ENCODE measurements around the gene ELL3. TPM values are rescaled to one million over a fixed set of nuclear protein-coding genes. Genes with fewer than 3 reads are reported as not detected.
"Not testable (repeated sequence)": the region's sequence is repeated elsewhere in the genome, so short reads cannot be mapped to it uniquely, and the experiment has no call there.

The ELL3 gene
- total and polyA plus RNA-seq, 2 of the 8 experiments (the other 6 are each of a cell fraction or from before 2014, with no cell fraction given) = 9.2 to 13.7 TPM

DNA sequence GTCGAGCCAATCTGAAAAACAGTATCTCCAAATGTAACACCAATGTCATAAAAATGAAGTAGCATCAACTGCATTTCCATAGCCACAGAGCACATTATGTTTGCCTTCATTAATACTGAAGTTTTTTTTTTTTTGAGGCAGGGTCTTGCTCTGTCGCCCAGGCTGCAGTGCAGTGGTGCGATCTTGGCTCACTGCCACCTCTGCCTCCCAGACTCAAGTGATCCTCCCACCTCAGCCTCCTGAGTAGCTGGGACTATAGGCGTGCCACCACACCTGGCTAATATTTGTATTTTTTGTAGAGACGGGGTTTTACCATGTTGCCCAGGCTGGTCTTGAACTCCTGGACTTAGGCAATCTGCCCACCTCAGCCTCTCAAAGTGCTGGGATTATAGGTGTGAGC, 38.3 kb upstream of the ELL3 start:
- H4K5ac ChIP-seq (ENCODE audit: insufficient read length, low read depth, low read length); H3K4me2 ChIP-seq (ENCODE audit: insufficient read depth in 1 of 2, low read depth in 2 of 2, low read length in 2 of 2); H2BK120ac ChIP-seq (replicated peaks; ENCODE audit: low read depth, low read length); H3K4ac ChIP-seq (replicated peaks; ENCODE audit: insufficient read length, low read depth, low read length); FAIRE-seq; H2BK5ac ChIP-seq (ENCODE audit: low read depth, low read length); H2BK20ac ChIP-seq (ENCODE audit: low read length); H3K23me2 ChIP-seq (ENCODE audit: low read depth, low read length); H3K14ac ChIP-seq (ENCODE audit: insufficient read length); H2BK12ac ChIP-seq (ENCODE audit: low read depth, low read length); H3K18ac ChIP-seq (ENCODE audit: extremely low read depth, low read length); H2AFZ ChIP-seq (ENCODE audit: low read length); CTCF ChIA-PET (ENCODE audit: partially characterized antibody); H3K4me1 ChIP-seq (replicated peaks in 1 of 4; ENCODE audit: control insufficient read depth in 3 of 4, insufficient read depth in 4 of 4, low read length in 3 of 4); H3K27me3 ChIP-seq (replicated peaks in 1 of 4; ENCODE audit: control insufficient read depth in 3 of 4, extremely low read depth in 1 of 4, insufficient read depth in 3 of 4, low read length in 3 of 4); H3K9me3 ChIP-seq (ENCODE audit: insufficient read depth in 2 of 2, low read depth in 1 of 2, low read length in 1 of 2); H4K8ac ChIP-seq (ENCODE audit: extremely low read depth, insufficient read depth, low read length); H3K4me3 ChIP-seq (ENCODE audit: extremely low read depth in 1 of 4, insufficient read depth in 2 of 4, low read depth in 3 of 4, low read length in 4 of 4); H3K9ac ChIP-seq (replicated peaks in 1 of 4; ENCODE audit: extremely low read depth in 1 of 4, low read depth in 3 of 4, low read length in 3 of 4); H3K27ac ChIP-seq (ENCODE audit: low read depth, low read length); H2BK15ac ChIP-seq (ENCODE audit: low read length); H3K79me1 ChIP-seq (ENCODE audit: low read depth, low read length); H3K23ac ChIP-seq (ENCODE audit: insufficient read length); H2AK5ac ChIP-seq (ENCODE audit: low read depth, low read length); H3K56ac ChIP-seq (replicated peaks; ENCODE audit: insufficient read length, low read depth, low read length); H4K91ac ChIP-seq (replicated peaks; ENCODE audit: insufficient read length, low read length); DNase-seq (ENCODE audit: low read depth in 1 of 2, low spot score in 2 of 2); H4K20me1 ChIP-seq (replicated peaks in 1 of 2; ENCODE audit: control insufficient read depth in 1 of 2, insufficient read depth in 2 of 2, low read length in 2 of 2): not testable (repeated sequence)
- Histone ChIP-seq H3K36me3 (ENCODE audit: control insufficient read depth in 2 of 4, insufficient read depth in 4 of 4, low read length in 3 of 4) (peaks cover 20 to 73% (median 49%) of the 10 kb centered on the region in 4 experiments), H3K79me2 (ENCODE audit: control insufficient read depth in 1 of 2, insufficient read depth in 2 of 2, low read length in 2 of 2) (peaks cover 0 to 11% of the 10 kb centered on the region in 2 experiments; a peak in 2 of 4 replicates)
- POLR2A ChIA-PET (ENCODE audit: partially characterized antibody) = interaction anchor here (1.8 kb wide), 1 partner anchor 11 kb away, joined by 6 read pairs; no protein-coding TSS in a partner anchor
- 98% methylated on average over 5 of the region's 5 CpGs; no CpG with 5 or more reads in 1 of the 2 experiments for WGBS, 2 experiments (ENCODE audit: extremely low coverage in 1 of 2, insufficient coverage in 1 of 2, insufficient read length in 1 of 2, insufficient replicate concordance in 2 of 2, low coverage in 1 of 2, low lambda C conversion rate in 2 of 2, missing lambda C conversion rate in 1 of 2)
